Measurements from ENCODE around the gene SPACA4.

DNA sequence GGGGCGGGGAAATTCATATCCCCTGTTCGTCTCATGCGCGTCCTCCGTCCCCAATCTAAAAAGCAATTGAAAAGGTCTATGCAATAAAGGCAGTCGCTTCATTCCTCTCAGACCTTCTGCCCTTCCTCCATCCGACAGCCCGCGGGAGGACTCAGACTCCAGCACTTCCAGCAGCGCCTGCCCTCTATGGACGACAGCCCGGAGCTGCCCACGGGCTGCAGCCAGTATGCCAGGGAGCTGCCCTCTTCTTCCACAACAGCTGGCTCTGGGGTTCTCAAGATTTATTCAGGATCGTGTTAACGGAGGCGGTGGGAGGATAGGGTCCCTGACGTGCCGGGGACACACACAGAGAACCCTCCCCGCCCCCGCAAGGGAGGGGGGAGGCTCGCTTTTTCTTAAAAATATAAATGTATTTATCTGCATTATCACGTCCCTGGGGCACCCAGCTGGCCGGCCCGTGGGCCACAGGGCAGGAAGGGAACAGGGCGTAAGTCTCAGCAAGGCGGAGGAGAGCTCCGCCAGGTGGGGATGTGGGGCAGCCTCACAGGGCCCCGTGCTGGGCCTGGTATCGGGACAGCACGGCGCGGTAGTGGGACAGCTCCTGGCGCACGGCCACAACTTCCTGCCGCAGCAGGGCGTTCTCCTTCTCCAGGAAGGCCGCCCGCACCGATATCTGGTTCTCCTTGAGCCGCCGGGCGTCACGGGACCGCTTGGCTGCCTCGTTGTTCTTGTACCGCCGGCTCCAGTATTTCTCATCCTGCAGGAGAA lies 23.9 kb downstream of the SPACA4 start:
- TF ChIP-seq RAD21 (IDR thresholded peaks at IDR 0.05; ENCODE audit: low read length) (no peak), TAF1 (IDR thresholded peaks at IDR 0.05; ENCODE audit: borderline replicate concordance, low read depth, low read length) (no peak), SIN3A (IDR thresholded peaks at IDR 0.05; ENCODE audit: borderline replicate concordance, low read depth, low read length) (no peak), RFX5 (IDR thresholded peaks at IDR 0.05; ENCODE audit: low read length) (no peak), MXI1 (IDR thresholded peaks at IDR 0.05; ENCODE audit: low read depth, low read length) (no peak), FOXM1 (IDR thresholded peaks at IDR 0.05; ENCODE audit: low read depth) (no peak), EZH2phosphoT487 (IDR thresholded peaks at IDR 0.05; ENCODE audit: borderline replicate concordance, low read depth) (no peak)
- TF ChIP-seq, protein P1, sequence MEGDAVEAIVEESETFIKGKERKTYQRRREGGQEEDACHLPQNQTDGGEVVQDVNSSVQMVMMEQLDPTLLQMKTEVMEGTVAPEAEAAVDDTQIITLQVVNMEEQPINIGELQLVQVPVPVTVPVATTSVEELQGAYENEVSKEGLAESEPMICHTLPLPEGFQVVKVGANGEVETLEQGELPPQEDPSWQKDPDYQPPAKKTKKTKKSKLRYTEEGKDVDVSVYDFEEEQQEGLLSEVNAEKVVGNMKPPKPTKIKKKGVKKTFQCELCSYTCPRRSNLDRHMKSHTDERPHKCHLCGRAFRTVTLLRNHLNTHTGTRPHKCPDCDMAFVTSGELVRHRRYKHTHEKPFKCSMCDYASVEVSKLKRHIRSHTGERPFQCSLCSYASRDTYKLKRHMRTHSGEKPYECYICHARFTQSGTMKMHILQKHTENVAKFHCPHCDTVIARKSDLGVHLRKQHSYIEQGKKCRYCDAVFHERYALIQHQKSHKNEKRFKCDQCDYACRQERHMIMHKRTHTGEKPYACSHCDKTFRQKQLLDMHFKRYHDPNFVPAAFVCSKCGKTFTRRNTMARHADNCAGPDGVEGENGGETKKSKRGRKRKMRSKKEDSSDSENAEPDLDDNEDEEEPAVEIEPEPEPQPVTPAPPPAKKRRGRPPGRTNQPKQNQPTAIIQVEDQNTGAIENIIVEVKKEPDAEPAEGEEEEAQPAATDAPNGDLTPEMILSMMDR (IDR thresholded peaks at IDR 0.05) = no peak
- TF ChIP-seq, protein P2, sequence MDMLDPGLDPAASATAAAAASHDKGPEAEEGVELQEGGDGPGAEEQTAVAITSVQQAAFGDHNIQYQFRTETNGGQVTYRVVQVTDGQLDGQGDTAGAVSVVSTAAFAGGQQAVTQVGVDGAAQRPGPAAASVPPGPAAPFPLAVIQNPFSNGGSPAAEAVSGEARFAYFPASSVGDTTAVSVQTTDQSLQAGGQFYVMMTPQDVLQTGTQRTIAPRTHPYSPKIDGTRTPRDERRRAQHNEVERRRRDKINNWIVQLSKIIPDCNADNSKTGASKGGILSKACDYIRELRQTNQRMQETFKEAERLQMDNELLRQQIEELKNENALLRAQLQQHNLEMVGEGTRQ (IDR thresholded peaks at IDR 0.05; ENCODE audit: borderline replicate concordance, low read depth, low read length) = no peak
- TF ChIP-seq, protein P3, sequence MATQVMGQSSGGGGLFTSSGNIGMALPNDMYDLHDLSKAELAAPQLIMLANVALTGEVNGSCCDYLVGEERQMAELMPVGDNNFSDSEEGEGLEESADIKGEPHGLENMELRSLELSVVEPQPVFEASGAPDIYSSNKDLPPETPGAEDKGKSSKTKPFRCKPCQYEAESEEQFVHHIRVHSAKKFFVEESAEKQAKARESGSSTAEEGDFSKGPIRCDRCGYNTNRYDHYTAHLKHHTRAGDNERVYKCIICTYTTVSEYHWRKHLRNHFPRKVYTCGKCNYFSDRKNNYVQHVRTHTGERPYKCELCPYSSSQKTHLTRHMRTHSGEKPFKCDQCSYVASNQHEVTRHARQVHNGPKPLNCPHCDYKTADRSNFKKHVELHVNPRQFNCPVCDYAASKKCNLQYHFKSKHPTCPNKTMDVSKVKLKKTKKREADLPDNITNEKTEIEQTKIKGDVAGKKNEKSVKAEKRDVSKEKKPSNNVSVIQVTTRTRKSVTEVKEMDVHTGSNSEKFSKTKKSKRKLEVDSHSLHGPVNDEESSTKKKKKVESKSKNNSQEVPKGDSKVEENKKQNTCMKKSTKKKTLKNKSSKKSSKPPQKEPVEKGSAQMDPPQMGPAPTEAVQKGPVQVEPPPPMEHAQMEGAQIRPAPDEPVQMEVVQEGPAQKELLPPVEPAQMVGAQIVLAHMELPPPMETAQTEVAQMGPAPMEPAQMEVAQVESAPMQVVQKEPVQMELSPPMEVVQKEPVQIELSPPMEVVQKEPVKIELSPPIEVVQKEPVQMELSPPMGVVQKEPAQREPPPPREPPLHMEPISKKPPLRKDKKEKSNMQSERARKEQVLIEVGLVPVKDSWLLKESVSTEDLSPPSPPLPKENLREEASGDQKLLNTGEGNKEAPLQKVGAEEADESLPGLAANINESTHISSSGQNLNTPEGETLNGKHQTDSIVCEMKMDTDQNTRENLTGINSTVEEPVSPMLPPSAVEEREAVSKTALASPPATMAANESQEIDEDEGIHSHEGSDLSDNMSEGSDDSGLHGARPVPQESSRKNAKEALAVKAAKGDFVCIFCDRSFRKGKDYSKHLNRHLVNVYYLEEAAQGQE (IDR thresholded peaks at IDR 0.05; ENCODE audit: low read depth, low read length) = no peak

Data from SK-N-SH (cell line).